CD14-positive monocyte (primary cell): ENCODE measurements around the gene NECTIN1. TPM values are rescaled to one million over a fixed set of nuclear protein-coding genes. Genes with fewer than 3 reads are reported as not detected.

Experiments used
- DNase-seq, 3 donors: peaks; one replicate each; pipeline ENCODE4 v3.0.0-alpha.2; 2011 to 2022
- H2AFZ ChIP-seq: 2 replicates; pipeline ENCODE4 v1.6.0; 2012; ENCODE audit warnings: mild to moderate bottlenecking, low read depth, low read length, inconsistent platforms; ENCODE audit not compliant: insufficient read depth, poor library complexity, severe bottlenecking
- H3K27ac ChIP-seq, 2 donors: 1 replicate in 1 of 2; 2 replicates in 1 of 2; pipeline ENCODE4 v1.5.1; 2012 to 2013; ENCODE audit warnings: low read length in 2 of 2, control low read depth in 1 of 2, inconsistent platforms in 1 of 2, low read depth in 1 of 2, mild to moderate bottlenecking in 1 of 2
- H3K27me3 ChIP-seq, 2 donors: one replicate each; pipeline versions ENCODE4 v1.6.0 to v1.6.1; 2011 to 2013; ENCODE audit warnings: low read length in 2 of 2; ENCODE audit not compliant: control insufficient read depth in 2 of 2, insufficient read depth in 2 of 2
- H3K36me3 ChIP-seq, 2 donors: replicated peaks in 1 of 2; 1 replicate in 1 of 2; 2 replicates in 1 of 2; pipeline versions ENCODE4 v1.5.1 to v1.6.1; 2012 to 2013; ENCODE audit warnings: low read length in 2 of 2, control low read depth in 1 of 2, inconsistent platforms in 1 of 2, mild to moderate bottlenecking in 1 of 2; ENCODE audit not compliant: insufficient read depth in 2 of 2, control insufficient read depth in 1 of 2
- H3K4me1 ChIP-seq, 2 donors: 1 replicate in 1 of 2; 2 replicates in 1 of 2; pipeline versions ENCODE4 v1.5.1 to v1.6.1; 2012 to 2013; ENCODE audit warnings: low read length in 2 of 2, control low read depth in 1 of 2, inconsistent platforms in 1 of 2, mild to moderate bottlenecking in 1 of 2, moderate library complexity in 1 of 2; ENCODE audit not compliant: insufficient read depth in 2 of 2, control insufficient read depth in 1 of 2
- H3K4me2 ChIP-seq: replicated peaks from 2 replicates; pipeline ENCODE3; 2012; ENCODE audit warnings: low read length, moderate library complexity, mild to moderate bottlenecking; ENCODE audit not compliant: poor library complexity, severe bottlenecking; ENCODE audit errors: extremely low read depth
- H3K4me3 ChIP-seq, 3 experiments: fragments of 200-600 bp in 1 of 3; sonication (generic) in 1 of 3; replicated peaks in 1 of 3; 1 replicate in 2 of 3; 2 replicates in 1 of 3; pipeline ENCODE4 v1.5.1; 2011 to 2013; ENCODE audit warnings: low read length in 3 of 3, mild to moderate bottlenecking in 3 of 3, control low read depth in 2 of 3, low read depth in 2 of 3, inconsistent platforms in 1 of 3, moderate library complexity in 1 of 3
- H3K79me2 ChIP-seq: 2 replicates; pipeline ENCODE4 v1.6.0; 2012; ENCODE audit warnings: mild to moderate bottlenecking, control low read depth, inconsistent platforms, low read length, moderate library complexity; ENCODE audit not compliant: insufficient read depth
- H3K9ac ChIP-seq: 2 replicates; pipeline ENCODE4 v1.6.0; 2017; ENCODE audit warnings: low read length, mild to moderate bottlenecking; ENCODE audit not compliant: insufficient read depth, poor library complexity, severe bottlenecking
- H3K9me3 ChIP-seq, 2 donors: replicated peaks in 1 of 2; 1 replicate in 1 of 2; 2 replicates in 1 of 2; pipeline versions ENCODE4 v1.5.1 to v1.6.1; 2012 to 2013; ENCODE audit warnings: low read length in 2 of 2, control low read depth in 1 of 2; ENCODE audit not compliant: control insufficient read depth in 1 of 2, insufficient read depth in 1 of 2
- H4K20me1 ChIP-seq: 2 replicates; pipeline ENCODE4 v1.6.0; 2012; ENCODE audit warnings: mild to moderate bottlenecking, low read length, control low read depth, moderate library complexity; ENCODE audit not compliant: insufficient read depth
- H3K27ac Mint-ChIP-seq, 7 donors: one replicate each; pipeline ENCODE4 v1.8.0; 2020; ENCODE audit warnings: mild to moderate bottlenecking in 7 of 7, mixed read lengths in 7 of 7, moderate library complexity in 6 of 7, inconsistent platforms in 2 of 7
- H3K27me3 Mint-ChIP-seq, 3 donors: one replicate each; pipeline ENCODE4 v1.8.0; 2021 to 2022; ENCODE audit warnings: low read depth in 3 of 3, mild to moderate bottlenecking in 3 of 3, mixed read lengths in 3 of 3, moderate library complexity in 3 of 3, inconsistent platforms in 1 of 3
- H3K36me3 Mint-ChIP-seq, 2 donors: one replicate each; pipeline ENCODE4 v1.8.0; 2020; ENCODE audit warnings: mixed read lengths in 2 of 2, inconsistent platforms in 1 of 2, mild to moderate bottlenecking in 1 of 2
- H3K4me1 Mint-ChIP-seq: one replicate; pipeline ENCODE4 v1.8.0; 2020; ENCODE audit warnings: mild to moderate bottlenecking, mixed read lengths
- H3K4me3 Mint-ChIP-seq, 2 donors: one replicate each; pipeline ENCODE4 v1.8.0; 2020; ENCODE audit warnings: mild to moderate bottlenecking in 2 of 2, mixed read lengths in 2 of 2, moderate library complexity in 1 of 2
- H3K9me3 Mint-ChIP-seq, 7 donors: one replicate each; pipeline ENCODE4 v1.8.0; 2020 to 2022; ENCODE audit warnings: mixed read lengths in 7 of 7, mild to moderate bottlenecking in 6 of 7, moderate library complexity in 6 of 7, inconsistent platforms in 2 of 7
- CTCF ChIP-seq: fragments of 200-600 bp; IDR thresholded peaks from one replicate; pipeline ENCODE4 v1.8.0; 2022; ENCODE audit warnings: antibody characterized with exemption, mild to moderate bottlenecking
- WGBS: methylation state at CpG from one replicate; pipeline ENCODE4 v1.1.5; 2013; ENCODE audit warnings: missing lambda C conversion rate; ENCODE audit not compliant: insufficient coverage; 5-methylcytosine and 5-hydroxymethylcytosine counted together
- intact Hi-C, 2 donors: fragments of 100-400 bp; cut with micrococcal nuclease; formaldehyde crosslinking; loops; one replicate each; pipeline versions ENCODE4 v1.15.0 to v1.15.1; 2023
- polyA plus RNA-seq, 3 donors: library from polyadenylated mRNA; depleted of rRNA in 1 of 3; unstranded in 2 of 3; stranded (reverse) in 1 of 3; fragments of 300-500 nt in 2 of 3; fragments of >200 nt in 1 of 3; fragmentation: Illumina TruSeq in 2 of 3; gene quantifications; 1 replicate in 2 of 3; 2 replicates in 1 of 3; pipeline ENCODE4 v1.2.3, GENCODE V29; 2012 to 2021

NECTIN1 gene
- polyA plus RNA-seq, 3 donors, result 0.53 to 8.3 (median 0.85) TPM

GRCh38 chr11:119652907-119653659 is 75.9 kb downstream of the NECTIN1 start:
- H3K79me2 ChIP-seq, result no peaks in the 10 kb centered on the region
- no peak overlapping the region for H3K4me3 Mint-ChIP-seq
- H3K27ac ChIP-seq, result no peak overlapping the region
- H3K27me3 Mint-ChIP-seq, result peaks cover 8 to 22% (median 12%) of the 10 kb centered on the region in 3 donors
- peaks cover 0 to 2% of the 10 kb centered on the region in 2 donors for H3K27me3 ChIP-seq
- no peak for TF ChIP-seq CTCF
- H4K20me1 ChIP-seq, result no peaks in the 10 kb centered on the region
- H3K36me3 Mint-ChIP-seq, result no peaks in the 10 kb centered on the region
- no peak overlapping the region for H3K4me3 ChIP-seq
- no peak overlapping the region for H3K4me2 ChIP-seq
- WGBS, result 93% methylated on average over 18 of the region's 22 CpGs
- peaks cover 0 to 3% (median 2%) of the 10 kb centered on the region in 7 donors for H3K9me3 Mint-ChIP-seq
- no peak overlapping the region for H3K9ac ChIP-seq
- H3K4me1 ChIP-seq, result no peaks in the 10 kb centered on the region
- H3K4me1 Mint-ChIP-seq, result no peaks in the 10 kb centered on the region
- H3K36me3 ChIP-seq, result no peaks in the 10 kb centered on the region
- intact Hi-C loops, result no loop called here
- H3K27ac Mint-ChIP-seq, result no peak overlapping the region
- no peak overlapping the region for H2AFZ ChIP-seq
- no peak for DNase-seq
- H3K9me3 ChIP-seq, result no peaks in the 10 kb centered on the region

- Mint-ChIP-seq H3K27ac (peak overlapping the region in 1 of 7 donors; percentile 66), H3K4me1 (no peaks in the 10 kb centered on the region), H3K4me3 (no peak overlapping the region), H3K9me3 (peaks cover 0 to 6% (median 4%) of the 10 kb centered on the region in 7 donors), H3K27me3 (peaks cover 8 to 23% (median 12%) of the 10 kb centered on the region in 3 donors), H3K36me3 (no peaks in the 10 kb centered on the region)
- 73% methylated on average over 12 of the region's 12 CpGs for WGBS
- intact Hi-C loops, result no loop called here
- no peak overlapping the region for H3K27ac ChIP-seq
- H3K4me1 ChIP-seq, result no peaks in the 10 kb centered on the region
- no peaks in the 10 kb centered on the region for H3K9me3 ChIP-seq
- H3K4me3 ChIP-seq, result no peak overlapping the region
- no peak overlapping the region for H3K9ac ChIP-seq
- TF ChIP-seq CTCF, result no peak
- no peak overlapping the region for H3K4me2 ChIP-seq
- peaks cover 0 to 2% of the 10 kb centered on the region in 2 donors for H3K27me3 ChIP-seq
- H2AFZ ChIP-seq, result no peak overlapping the region
- no peaks in the 10 kb centered on the region for H4K20me1 ChIP-seq
- no peaks in the 10 kb centered on the region for H3K79me2 ChIP-seq
- no peak for DNase-seq
- H3K36me3 ChIP-seq, result no peaks in the 10 kb centered on the region
Observed at GRCh38 chr11:119651802-119652584, 77.0 kb downstream of the NECTIN1 start.
